ENCODE measurements around the gene MRPL18.
"Not testable (repeated sequence)": the region's sequence is repeated elsewhere in the genome, so short reads cannot be mapped to it uniquely, and the experiment has no call there.

The MRPL18 gene

GRCh38 chr6:159816775-159817174 is 26.5 kb downstream of the MRPL18 start:
- DNase-seq (ENCODE audit: low read depth in 1 of 2, low spot score in 1 of 2), result not testable (repeated sequence)

- DNase-seq (ENCODE audit: low read depth in 1 of 2, low spot score in 1 of 2), result no peak
Measured at GRCh38 chr6:159817951-159818739, 27.9 kb downstream of the MRPL18 start.

GRCh38 chr6:159819098-159819497 is 28.8 kb downstream of the MRPL18 start:
- no peak for DNase-seq (ENCODE audit: low read depth in 1 of 2, low spot score in 1 of 2)

- DNase-seq (ENCODE audit: low read depth in 1 of 2, low spot score in 1 of 2), result no peak
Measured at GRCh38 chr6:159819932-159820640, 29.8 kb downstream of the MRPL18 start.

GRCh38 chr6:159821122-159821521 is 30.9 kb downstream of the MRPL18 start:
- DNase-seq (ENCODE audit: low read depth in 1 of 2, low spot score in 1 of 2), result no peak

GRCh38 chr6:159821726-159822125 is 31.5 kb downstream of the MRPL18 start:
- DNase-seq (ENCODE audit: low read depth in 1 of 2, low spot score in 1 of 2), result no peak

- DNase-seq (ENCODE audit: low read depth in 1 of 2, low spot score in 1 of 2), result no peak
Measured at GRCh38 chr6:159823953-159824352, 33.7 kb downstream of the MRPL18 start.

- not testable (repeated sequence) for DNase-seq (ENCODE audit: low read depth in 1 of 2, low spot score in 1 of 2)
Measured at GRCh38 chr6:159824690-159825089, 34.4 kb downstream of the MRPL18 start.

- DNase-seq (ENCODE audit: low read depth in 1 of 2, low spot score in 1 of 2), result no peak
Measured at GRCh38 chr6:159826004-159826403, 35.7 kb downstream of the MRPL18 start.

GRCh38 chr6:159826968-159827647 is 36.8 kb downstream of the MRPL18 start:
- DNase-seq (ENCODE audit: low read depth in 1 of 2, low spot score in 1 of 2), result no peak

GRCh38 chr6:159828074-159828473 is 37.8 kb downstream of the MRPL18 start:
- DNase-seq (ENCODE audit: low read depth in 1 of 2, low spot score in 1 of 2), result no peak

GRCh38 chr6:159829526-159829925 is 39.3 kb downstream of the MRPL18 start:
- no peak for DNase-seq (ENCODE audit: low read depth in 1 of 2, low spot score in 1 of 2)

- no peak for DNase-seq (ENCODE audit: low read depth in 1 of 2, low spot score in 1 of 2)
Measured at GRCh38 chr6:159830501-159831372, 40.5 kb downstream of the MRPL18 start.

GRCh38 chr6:159831373-159831679 is 41.1 kb downstream of the MRPL18 start:
- no peak for DNase-seq (ENCODE audit: low read depth in 1 of 2, low spot score in 1 of 2)

GRCh38 chr6:159832946-159833345 is 42.7 kb downstream of the MRPL18 start:
- no peak for DNase-seq (ENCODE audit: low read depth in 1 of 2, low spot score in 1 of 2)

- no peak for DNase-seq (ENCODE audit: low read depth in 1 of 2, low spot score in 1 of 2)
Measured at GRCh38 chr6:159833556-159833955, 43.3 kb downstream of the MRPL18 start.

- DNase-seq (ENCODE audit: low read depth in 1 of 2, low spot score in 1 of 2), result no peak
Measured at GRCh38 chr6:159833997-159834603, 43.8 kb downstream of the MRPL18 start.

- no peak for DNase-seq (ENCODE audit: low read depth in 1 of 2, low spot score in 1 of 2)
Measured at GRCh38 chr6:159836718-159837490, 46.6 kb downstream of the MRPL18 start.

GRCh38 chr6:159837511-159837910 is 47.2 kb downstream of the MRPL18 start:
- no peak for DNase-seq (ENCODE audit: low read depth in 1 of 2, low spot score in 1 of 2)

Data from activated T-helper 1 cell treated with anti-CD3 and anti-CD28 coated beads, Interleukin-2, amount 50 U/mL, for 16 hours (primary cell).